K562 (cell line): ENCODE data around the gene GFRA4. TPM values are rescaled to one million over a fixed set of nuclear protein-coding genes. Genes with fewer than 3 reads are reported as not detected.

Source experiments
- CREB1 ChIP-seq, 2 experiments: sonication (generic) in 1 of 2; formaldehyde crosslinking in 1 of 2; IDR thresholded peaks; 2 replicates each; pipeline versions ENCODE4 v1.6.1 to v1.8.0; 2012 to 2022; ENCODE audit warnings: inconsistent platforms in 1 of 2, mild to moderate bottlenecking in 1 of 2, missing genetic modification reagents in 1 of 2, moderate library complexity in 1 of 2
- CXXC5 ChIP-seq: fragments of 250-450 bp; sonication (Bioruptor Pico); IDR thresholded peaks from 2 replicates; pipeline ENCODE4 v1.8.0; 2022; ENCODE audit warnings: inconsistent platforms, mild to moderate bottlenecking, moderate library complexity
- E2F6 ChIP-seq, 2 experiments: IDR thresholded peaks; 2 replicates each; pipeline ENCODE4 v1.6.1; 2011; ENCODE audit warnings: borderline replicate concordance in 1 of 2, control low read depth in 1 of 2, low read depth in 1 of 2, low read length in 1 of 2, mild to moderate bottlenecking in 1 of 2, mixed read lengths in 1 of 2, moderate library complexity in 1 of 2; ENCODE audit not compliant: insufficient read depth in 1 of 2, insufficient read length in 1 of 2, poor library complexity in 1 of 2, severe bottlenecking in 1 of 2; ENCODE audit errors: extremely low read depth in 1 of 2
- EP300 ChIP-seq: IDR thresholded peaks from 2 replicates; pipeline ENCODE4 v1.6.1; 2012; ENCODE audit warnings: low read length, improper control_type of control experiment
- GABPA ChIP-seq: fragments of 200-800 bp; sonication (Bioruptor generic); conservative IDR thresholded peaks from 2 replicates; pipeline ENCODE4 v1.6.1; 2016; ENCODE audit warnings: low read depth, missing genetic modification characterization, missing compliant biosample characterization
- RNF2 ChIP-seq: sonication (generic); IDR thresholded peaks from 2 replicates; pipeline ENCODE4 v1.6.1; 2016
- SAFB ChIP-seq: fragments of 200-400 bp; formaldehyde crosslinking; IDR thresholded peaks from 2 replicates; pipeline ENCODE4 v1.6.1; 2017; ENCODE audit warnings: low read depth, low read length, borderline replicate concordance
- ZBTB1 ChIP-seq: sonication (generic); formaldehyde crosslinking; IDR thresholded peaks from 2 replicates; pipeline ENCODE4 v1.8.1; 2023; ENCODE audit warnings: missing genetic modification reagents, low read depth, mild to moderate bottlenecking, borderline replicate concordance
- ZNF583 ChIP-seq: fragments of 250-450 bp; sonication (Bioruptor Pico); IDR thresholded peaks from 2 replicates; pipeline ENCODE4 v1.4.0; 2020
- ZNF76 ChIP-seq: fragments of 250-450 bp; sonication (Bioruptor Pico); IDR thresholded peaks from 2 replicates; pipeline ENCODE4 v1.4.0; 2020; ENCODE audit warnings: mild to moderate bottlenecking, moderate library complexity, borderline replicate concordance
- polyA plus RNA-seq, 8 experiments: library from polyadenylated mRNA; depleted of rRNA in 4 of 8; stranded (reverse) in 5 of 8; unstranded in 3 of 8; fragments of >200 nt; fragmentation: Nextera tagmentation in 2 of 8; fragmentation: Illumina TruSeq in 1 of 8; extraction: Ambion mirVana in 2 of 8; extraction: Trizol in 1 of 8; gene quantifications; 2 replicates each; pipeline versions ENCODE4 v1.2.1 to v1.2.3, GENCODE V29; 2011 to 2014; ENCODE audit warnings: inconsistent platforms in 1 of 8, missing spikeins in 1 of 8
- total RNA-seq, 7 experiments: library from RNA; depleted of rRNA in 6 of 7; stranded (reverse); fragments of >200 nt in 6 of 7; fragmentation: Illumina TruSeq in 2 of 7; extraction: Trizol in 2 of 7; gene quantifications; 2 replicates each; pipeline versions ENCODE4 v1.2.1 to v1.2.3, GENCODE V29; 2011 to 2021; ENCODE audit warnings: low replicate concordance in 1 of 7
- TF ChIP-seq, protein P1 (sequence below): fragments of 450-650 bp; conservative IDR thresholded peaks from 2 replicates; pipeline ENCODE4 v1.6.1; 2016; ENCODE audit warnings: missing genetic modification characterization, low read depth, mild to moderate bottlenecking, missing compliant biosample characterization, moderate library complexity

GFRA4 gene
- total and polyA plus RNA-seq, 9 of the 15 experiments (the other 6 are each of a cell fraction or from before 2014, with no cell fraction given) = not detected

DNA sequence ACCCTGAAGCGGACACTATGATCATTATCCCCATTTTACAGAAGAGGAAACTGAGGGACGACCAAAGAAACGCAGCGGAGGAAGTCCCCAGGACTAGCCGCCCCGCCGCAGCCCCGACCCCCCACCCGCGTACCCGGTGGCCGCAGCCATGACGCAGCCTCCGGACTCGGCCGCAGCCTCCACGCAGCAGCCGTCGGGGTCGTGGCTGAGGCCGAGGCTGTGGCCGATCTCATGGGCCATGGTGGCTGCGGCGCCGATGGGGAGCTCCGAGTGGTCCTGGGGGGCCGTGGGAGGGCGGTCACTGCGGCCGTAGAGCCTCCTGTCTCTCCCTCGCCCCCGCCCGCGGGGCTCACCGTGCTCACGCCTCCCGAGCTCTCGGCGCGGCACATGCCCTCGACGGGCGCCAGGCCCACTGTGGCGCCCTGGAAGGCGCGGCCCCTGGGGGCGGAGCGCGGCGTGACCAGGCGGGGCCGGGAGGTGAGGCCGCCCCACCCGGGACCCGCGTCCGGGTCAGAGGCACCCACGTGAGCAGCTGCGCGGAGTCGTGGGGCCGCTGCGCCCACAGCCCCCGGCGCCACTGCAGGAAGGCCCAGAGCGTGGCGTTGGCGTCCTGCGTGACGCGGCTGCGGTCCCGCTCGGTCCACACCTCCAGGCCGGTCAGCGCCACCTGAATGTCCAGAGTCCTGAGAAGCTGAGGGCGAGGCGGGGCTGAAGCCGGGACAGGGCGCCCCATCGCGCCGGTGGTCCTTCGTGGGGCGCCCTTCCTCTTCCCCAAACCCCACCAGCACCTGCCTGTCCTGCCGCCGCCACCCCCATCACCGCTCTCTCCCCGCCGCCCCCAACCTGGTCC, 10.2 kb upstream of the GFRA4 start (continued):
- TF ChIP-seq RNF2 (no peak), ZNF583 (CRISPR knock-in tag) (no peak), CXXC5 (CRISPR knock-in tag) (no peak), CREB1 (IDR thresholded peaks at IDR 0.05) (no peak), CREB1 (CRISPR knock-in tag; IDR thresholded peaks at IDR 0.05) (no peak), SAFB (peak; percentile 27; the same call in 1 of the 2 replicates), GABPA (tag) (no peak), ZNF76 (CRISPR knock-in tag) (no peak), ZBTB1 (CRISPR knock-in tag) (no peak), E2F6 (IDR thresholded peaks at IDR 0.05; ENCODE audit: borderline replicate concordance in 1 of 2, extremely low read depth in 1 of 2, insufficient read depth in 1 of 2, insufficient read length in 1 of 2, low read depth in 1 of 2, low read length in 1 of 2, poor library complexity in 1 of 2, severe bottlenecking in 1 of 2) (peak in 1 of 2 experiments; percentile 12), EP300 (no peak)
- TF ChIP-seq, protein P1, sequence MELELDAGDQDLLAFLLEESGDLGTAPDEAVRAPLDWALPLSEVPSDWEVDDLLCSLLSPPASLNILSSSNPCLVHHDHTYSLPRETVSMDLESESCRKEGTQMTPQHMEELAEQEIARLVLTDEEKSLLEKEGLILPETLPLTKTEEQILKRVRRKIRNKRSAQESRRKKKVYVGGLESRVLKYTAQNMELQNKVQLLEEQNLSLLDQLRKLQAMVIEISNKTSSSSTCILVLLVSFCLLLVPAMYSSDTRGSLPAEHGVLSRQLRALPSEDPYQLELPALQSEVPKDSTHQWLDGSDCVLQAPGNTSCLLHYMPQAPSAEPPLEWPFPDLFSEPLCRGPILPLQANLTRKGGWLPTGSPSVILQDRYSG = no peak
